Measurements from ENCODE around the gene ITSN1.
A peak's percentile ranks its signal among the peaks of the same experiment; 100 is the strongest.
"Not testable (repeated sequence)": the region's sequence is repeated elsewhere in the genome, so short reads cannot be mapped to it uniquely, and the experiment has no call there.

ITSN1 gene

GRCh38 chr21:33867868-33868267 lies 225.6 kb downstream of the ITSN1 start:
- DNase-seq = not testable (repeated sequence)

DNA sequence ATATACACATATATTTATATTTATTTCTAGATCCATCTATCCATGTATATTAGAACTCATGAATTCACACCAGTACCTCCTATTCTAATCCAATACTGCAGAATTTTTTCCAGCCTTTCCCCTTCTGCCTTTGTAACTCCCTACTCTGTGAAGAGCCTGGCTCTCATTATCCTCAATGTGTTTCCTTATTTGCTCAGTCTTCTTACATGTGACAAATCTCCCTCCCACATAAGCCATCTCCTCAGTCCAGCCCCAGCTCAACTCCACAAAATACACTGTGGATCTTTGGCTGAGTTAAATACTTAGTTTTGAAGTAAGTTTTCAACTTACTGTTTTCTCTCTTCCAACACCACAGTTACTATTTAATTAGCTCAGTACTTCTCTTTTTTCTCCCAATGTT lies 227.6 kb downstream of the ITSN1 start:
- DNase-seq = no peak

DNA sequence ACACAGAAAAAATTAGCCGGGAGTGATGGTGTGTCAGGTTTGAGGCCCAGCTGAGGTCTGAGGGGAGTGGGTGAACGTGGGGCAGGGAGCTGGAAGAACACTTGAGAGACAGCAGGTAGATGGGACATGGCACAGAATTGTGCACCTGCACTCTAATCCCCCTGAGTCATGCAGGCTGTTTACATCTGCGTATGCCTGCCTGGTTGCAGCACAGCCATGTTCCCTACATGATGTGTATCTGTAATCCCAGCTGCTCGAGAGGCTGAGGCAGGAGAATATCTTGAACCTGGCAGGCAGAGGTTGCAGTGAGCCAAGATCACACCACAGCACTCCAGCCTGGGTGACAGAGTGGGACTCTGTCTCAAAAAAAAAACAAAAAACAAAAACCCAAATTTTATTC lies 228.5 kb downstream of the ITSN1 start:
- DNase-seq = no peak

DNA sequence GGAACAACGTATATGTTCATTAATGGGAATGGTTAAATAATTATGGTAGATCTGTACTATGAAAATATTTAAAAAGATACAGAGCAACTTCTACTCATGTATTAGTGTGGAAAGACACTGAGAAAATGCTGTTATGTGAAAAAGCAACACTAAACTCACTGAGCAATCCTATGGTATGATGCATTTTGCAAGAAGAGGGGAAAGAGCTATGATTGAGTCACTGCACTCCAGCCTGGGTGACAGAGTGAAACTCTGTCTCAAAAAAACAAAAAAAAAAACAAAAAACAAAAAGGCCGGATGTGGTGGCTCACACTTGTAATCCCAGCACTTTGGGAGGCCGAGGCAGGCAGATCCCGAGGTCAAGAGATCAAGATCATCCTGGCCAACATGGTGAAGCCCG lies 228.9 kb downstream of the ITSN1 start:
- DNase-seq = no peak

DNA sequence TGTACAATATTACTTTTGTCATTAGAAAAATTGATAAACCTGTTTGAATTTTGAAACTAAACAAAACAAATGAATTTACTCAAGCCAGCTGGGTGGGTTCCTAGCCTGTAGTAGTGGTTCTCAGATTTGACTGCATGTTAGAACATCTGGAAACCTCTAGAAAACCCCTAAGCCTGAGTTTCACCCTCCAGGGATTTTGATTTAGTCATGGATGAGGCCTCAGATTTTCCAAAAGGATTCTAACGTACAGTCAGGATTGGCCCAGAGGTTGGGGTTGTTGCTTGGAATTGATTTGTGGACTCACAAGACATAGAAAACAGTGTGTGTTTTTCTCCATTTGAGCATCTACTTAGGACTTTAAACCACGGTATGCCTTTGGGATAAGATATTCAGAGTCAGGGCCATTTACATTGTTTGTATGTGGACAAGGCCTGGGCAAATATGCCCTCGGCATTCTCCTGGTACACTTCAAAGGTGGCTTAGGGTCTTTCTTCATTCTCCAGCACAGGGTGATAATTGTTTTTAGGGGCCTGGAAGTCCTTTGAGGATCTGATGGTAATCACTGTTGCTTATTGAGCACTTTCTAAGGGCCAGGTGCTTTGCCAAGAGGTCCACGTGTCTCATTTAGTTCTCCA lies 230.7 kb downstream of the ITSN1 start:
- no peak for DNase-seq

DNA sequence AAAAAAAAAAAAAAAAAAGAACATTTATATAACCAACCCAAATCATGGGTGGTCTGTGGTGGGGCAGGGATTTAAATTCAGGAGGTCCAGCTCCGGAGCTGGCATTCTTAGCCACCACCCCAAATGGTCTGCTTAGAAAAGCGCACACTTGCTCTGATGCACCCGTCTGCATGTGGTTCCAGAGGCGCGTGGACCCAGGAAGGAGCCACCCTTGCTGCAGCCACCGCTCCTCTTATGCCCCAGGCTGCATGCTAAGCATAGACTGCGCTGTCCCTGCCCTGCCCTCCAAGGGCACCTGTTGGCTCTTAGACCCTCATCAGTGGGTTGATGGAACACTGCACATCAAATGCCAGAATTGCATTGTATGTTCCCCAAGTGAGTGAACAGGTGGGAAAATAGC lies 231.9 kb downstream of the ITSN1 start:
- no peak for DNase-seq

GRCh38 chr21:33875026-33875695 lies 232.9 kb downstream of the ITSN1 start:
- DNase-seq = no peak

- DNase-seq = no peak
Measured at GRCh38 chr21:33878824-33879223, 236.5 kb downstream of the ITSN1 start.

DNA sequence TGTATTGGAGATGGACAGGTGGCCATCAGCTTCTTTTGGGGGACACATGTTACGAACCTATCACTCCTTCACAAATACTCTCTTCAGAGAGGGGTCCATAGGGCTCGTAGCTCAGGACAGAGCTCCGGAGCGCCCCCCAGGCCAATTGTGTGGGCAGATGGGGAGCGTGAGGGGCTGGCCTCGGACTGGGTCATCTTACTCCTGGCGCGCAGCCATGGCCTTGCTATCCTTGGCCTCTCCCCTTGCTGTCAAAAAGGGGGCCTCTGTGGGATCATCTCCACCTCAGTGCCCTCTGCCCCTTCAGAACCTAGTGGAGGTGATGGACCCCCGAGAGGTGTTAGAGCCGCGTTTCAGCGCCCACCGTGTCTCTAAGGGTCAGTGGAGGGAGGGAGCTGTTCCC lies 238.3 kb downstream of the ITSN1 start:
- DNase-seq = no peak

- no peak for DNase-seq
Measured at GRCh38 chr21:33881689-33882440, 239.6 kb downstream of the ITSN1 start.

- no peak for DNase-seq
Measured at GRCh38 chr21:33883118-33883517, 240.8 kb downstream of the ITSN1 start.

DNA sequence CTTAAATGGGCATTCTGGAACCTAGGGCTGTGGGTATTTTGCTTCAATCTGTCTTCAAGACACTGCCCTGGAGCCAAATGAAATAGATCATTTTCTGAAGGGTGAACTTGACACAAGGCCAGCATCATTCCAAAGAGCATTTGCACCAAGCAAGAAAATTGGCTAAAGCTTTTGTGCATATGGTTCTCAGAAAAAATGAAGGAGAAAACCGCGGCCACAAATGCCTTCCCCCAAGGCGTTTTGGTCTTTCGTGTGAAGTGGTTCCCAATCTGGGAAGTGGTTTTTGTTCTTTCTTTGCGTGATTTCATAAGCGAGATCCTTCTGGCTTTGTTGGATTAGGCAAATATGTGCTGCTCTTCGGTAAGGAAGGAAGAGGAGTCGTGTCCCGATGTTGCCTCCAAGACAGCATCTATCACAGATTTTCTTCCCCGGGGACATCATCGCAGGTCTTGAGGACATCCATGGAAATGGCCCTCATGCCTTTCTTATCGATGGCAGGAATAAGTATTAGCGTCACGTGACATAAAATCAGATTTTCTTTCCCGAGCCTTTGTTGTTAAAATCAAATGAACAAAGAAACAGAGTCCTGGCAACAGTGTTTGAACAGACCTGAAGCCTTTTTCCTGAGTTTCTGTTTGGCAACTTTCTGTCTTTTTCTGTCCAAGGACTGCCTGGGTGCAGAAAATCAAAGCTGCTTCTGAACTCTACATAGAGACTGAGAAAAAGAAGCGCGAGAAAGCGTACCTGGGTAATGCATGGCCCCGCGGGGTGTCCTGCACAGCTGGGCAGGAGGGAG lies 242.3 kb downstream of the ITSN1 start:
- DNase-seq = no peak

GRCh38 chr21:33885172-33885514 lies 242.8 kb downstream of the ITSN1 start:
- DNase-seq = no peak

DNA sequence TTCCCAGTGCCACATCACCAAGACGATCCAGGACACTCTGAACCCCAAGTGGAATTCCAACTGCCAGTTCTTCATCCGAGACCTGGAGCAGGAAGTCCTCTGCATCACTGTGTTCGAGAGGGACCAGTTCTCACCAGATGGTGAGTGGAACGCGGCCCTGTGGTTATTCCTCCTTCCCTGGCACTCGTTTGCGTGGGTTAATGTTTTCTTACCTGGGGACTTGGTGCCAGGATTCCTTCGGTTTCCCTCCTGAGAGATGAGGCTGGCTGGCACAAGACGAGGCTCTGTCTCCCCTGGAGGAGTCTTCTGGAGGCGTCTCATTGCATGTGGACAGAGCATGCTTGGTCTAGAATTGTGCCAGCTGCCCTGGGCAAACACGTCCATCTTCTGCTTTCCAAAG lies 244.0 kb downstream of the ITSN1 start:
- no peak for DNase-seq

DNA sequence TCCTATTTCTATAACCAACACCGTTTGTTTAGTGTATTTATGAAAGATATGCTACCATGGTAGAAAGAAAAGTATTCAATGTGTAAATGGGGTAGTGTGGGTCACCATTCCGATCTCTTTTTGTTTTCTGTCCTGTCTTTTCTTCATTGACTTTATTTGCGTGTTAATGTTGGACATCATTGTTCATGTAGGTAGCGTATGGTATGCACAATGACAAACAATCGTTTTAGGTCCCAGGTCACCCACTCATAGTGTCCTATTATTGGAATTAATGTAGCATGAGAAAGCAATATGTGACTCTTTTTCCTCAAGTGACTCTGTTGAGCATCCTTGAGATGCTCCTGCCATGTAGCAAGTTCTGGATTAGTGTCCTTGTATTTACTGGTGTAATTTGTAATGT lies 247.9 kb downstream of the ITSN1 start:
- no peak for DNase-seq

DNA sequence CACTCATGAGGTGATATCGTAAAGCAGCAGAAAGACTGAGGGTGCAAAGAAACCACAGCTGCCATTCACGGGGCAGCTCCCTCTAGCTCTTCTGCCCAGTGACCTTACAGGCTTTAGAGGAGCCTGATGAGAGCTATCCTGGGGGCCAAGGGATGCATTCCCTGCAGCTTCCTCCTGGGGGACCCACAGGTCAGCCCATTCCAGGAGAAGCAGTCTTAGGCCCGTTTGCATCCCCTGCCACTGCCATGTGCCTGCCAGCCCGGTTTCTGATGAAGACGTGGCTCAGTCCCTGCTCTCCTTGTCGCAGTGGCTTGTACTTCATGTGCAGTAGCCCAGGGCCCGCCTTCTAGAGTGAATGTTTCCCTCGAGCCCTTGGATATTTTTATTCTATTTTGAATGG lies 250.6 kb downstream of the ITSN1 start:
- DNase-seq = no peak

- DNase-seq = no peak
Measured at GRCh38 chr21:33893917-33894316, 251.6 kb downstream of the ITSN1 start.

- peak; percentile 92 for DNase-seq
Measured at GRCh38 chr21:33894736-33895288, 252.5 kb downstream of the ITSN1 start.

DNA sequence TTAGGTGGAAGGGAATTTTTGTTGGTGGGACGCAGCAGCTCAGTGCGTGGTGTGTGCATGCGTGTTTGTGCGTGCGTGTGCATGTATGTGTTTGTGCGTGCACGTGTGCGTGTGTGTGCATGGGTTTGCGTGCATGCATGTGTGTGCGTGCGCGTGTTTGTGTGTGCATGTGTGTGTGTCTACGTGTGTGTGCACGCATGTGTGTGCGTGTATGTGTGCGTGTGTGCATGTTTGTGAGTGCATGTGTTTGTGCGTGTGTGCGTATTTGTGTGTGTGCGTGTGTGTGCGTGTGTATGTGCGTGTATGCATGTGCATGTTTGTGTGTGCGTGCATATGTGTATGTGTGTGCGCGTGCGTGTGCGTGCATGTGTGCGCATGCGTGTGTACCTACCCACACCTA lies 253.1 kb downstream of the ITSN1 start:
- no peak for DNase-seq

- DNase-seq = no peak
Measured at GRCh38 chr21:33896691-33897090, 254.4 kb downstream of the ITSN1 start.

GRCh38 chr21:33897098-33897497 lies 254.8 kb downstream of the ITSN1 start:
- no peak for DNase-seq

- DNase-seq = no peak
Measured at GRCh38 chr21:33897739-33898138, 255.4 kb downstream of the ITSN1 start.

DNA sequence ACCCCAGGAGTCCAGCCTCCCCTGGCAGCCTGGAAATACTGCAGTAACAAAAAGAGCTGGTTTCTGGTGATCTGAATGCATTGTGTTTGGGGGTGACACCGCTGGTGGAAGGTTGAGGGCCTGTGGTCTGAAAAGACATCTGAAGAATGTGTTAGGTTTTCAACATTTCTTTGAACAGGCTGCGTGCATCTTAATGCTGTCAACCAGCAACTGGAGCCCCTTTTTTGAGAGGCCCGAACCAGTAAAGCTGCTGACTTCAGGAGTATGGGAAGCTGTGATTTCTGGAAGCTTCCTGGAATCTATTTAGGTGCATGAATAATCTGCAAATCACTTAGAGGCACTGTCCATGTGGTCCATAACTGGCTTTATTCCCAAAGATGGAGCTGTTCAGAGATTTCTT lies 256.3 kb downstream of the ITSN1 start:
- DNase-seq = no peak

All from left hindlimb (tissue), 1 donor.